Measurements from ENCODE around the gene DNAH2.

DNA sequence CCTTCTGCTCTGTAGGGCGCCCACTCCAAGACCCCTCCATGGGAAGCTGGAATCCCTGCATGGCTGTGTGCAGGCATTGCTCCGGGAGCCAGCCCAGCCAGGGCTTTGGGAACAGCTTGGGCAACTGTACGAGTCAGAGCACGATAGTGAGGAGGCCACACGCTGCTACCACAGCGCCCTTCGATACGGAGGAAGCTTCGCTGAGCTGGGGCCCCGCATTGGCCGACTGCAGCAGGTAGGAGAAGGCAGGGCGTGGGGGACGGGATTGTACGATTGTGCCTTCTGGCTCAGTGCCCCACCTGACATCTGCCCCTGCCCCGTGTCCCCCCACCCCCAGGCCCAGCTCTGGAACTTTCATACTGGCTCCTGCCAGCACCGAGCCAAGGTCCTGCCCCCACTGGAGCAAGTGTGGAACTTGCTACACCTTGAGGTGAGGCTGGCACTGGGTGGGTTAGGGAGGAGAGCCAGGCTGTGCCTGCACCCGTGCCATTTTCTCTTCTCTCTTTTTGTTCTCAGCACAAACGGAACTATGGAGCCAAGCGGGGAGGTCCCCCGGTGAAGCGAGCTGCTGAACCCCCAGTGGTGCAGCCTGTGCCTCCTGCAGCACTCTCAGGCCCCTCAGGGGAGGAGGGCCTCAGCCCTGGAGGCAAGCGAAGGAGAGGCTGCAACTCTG, 128.7 kb downstream of the DNAH2 start:
- TF ChIP-seq, protein P1, sequence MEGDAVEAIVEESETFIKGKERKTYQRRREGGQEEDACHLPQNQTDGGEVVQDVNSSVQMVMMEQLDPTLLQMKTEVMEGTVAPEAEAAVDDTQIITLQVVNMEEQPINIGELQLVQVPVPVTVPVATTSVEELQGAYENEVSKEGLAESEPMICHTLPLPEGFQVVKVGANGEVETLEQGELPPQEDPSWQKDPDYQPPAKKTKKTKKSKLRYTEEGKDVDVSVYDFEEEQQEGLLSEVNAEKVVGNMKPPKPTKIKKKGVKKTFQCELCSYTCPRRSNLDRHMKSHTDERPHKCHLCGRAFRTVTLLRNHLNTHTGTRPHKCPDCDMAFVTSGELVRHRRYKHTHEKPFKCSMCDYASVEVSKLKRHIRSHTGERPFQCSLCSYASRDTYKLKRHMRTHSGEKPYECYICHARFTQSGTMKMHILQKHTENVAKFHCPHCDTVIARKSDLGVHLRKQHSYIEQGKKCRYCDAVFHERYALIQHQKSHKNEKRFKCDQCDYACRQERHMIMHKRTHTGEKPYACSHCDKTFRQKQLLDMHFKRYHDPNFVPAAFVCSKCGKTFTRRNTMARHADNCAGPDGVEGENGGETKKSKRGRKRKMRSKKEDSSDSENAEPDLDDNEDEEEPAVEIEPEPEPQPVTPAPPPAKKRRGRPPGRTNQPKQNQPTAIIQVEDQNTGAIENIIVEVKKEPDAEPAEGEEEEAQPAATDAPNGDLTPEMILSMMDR (IDR thresholded peaks at IDR 0.05; ENCODE audit: low read depth, low read length): no peak
- TF ChIP-seq EZH2phosphoT487 (IDR thresholded peaks at IDR 0.05; ENCODE audit: low read depth): no peak

Measured in OCI-LY3 (cell line).